Measurements from ENCODE around the gene GATA1.

DNA sequence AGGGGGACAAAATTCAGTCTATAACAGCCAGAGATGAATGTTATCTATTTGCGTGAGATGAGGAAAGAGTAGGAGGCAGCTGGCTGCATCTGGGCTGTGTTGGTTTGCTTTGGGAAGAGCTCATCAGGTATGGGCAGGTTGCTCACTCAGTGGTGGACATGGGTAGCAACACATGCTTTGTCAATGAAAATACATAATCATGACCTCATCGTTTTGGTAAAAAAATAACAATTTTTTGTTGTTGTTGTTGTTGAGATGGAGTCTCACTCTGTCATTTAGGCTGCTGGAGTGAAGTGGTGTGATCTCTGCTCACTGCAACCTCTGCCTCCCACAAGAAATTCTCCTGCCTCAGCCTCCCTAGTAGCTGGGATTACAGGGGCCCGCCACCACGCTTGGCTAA, 41.2 kb upstream of the GATA1 start:
- TF ChIP-seq, protein P1, sequence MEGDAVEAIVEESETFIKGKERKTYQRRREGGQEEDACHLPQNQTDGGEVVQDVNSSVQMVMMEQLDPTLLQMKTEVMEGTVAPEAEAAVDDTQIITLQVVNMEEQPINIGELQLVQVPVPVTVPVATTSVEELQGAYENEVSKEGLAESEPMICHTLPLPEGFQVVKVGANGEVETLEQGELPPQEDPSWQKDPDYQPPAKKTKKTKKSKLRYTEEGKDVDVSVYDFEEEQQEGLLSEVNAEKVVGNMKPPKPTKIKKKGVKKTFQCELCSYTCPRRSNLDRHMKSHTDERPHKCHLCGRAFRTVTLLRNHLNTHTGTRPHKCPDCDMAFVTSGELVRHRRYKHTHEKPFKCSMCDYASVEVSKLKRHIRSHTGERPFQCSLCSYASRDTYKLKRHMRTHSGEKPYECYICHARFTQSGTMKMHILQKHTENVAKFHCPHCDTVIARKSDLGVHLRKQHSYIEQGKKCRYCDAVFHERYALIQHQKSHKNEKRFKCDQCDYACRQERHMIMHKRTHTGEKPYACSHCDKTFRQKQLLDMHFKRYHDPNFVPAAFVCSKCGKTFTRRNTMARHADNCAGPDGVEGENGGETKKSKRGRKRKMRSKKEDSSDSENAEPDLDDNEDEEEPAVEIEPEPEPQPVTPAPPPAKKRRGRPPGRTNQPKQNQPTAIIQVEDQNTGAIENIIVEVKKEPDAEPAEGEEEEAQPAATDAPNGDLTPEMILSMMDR (IDR thresholded peaks at IDR 0.05) = no peak
- no peak for TF ChIP-seq POLR2A (IDR thresholded peaks at IDR 0.05)

Data from esophagus squamous epithelium (tissue), 4 donors.